ENCODE data around the gene ZBTB37. TPM values are rescaled to one million over a fixed set of nuclear protein-coding genes. Genes with fewer than 3 reads are reported as not detected.

The ZBTB37 gene
- total and polyA plus RNA-seq, 4 donors: 0.67 to 6.1 (median 3.3) TPM

GRCh38 chr1:173827611-173828010 lies 40.6 kb upstream of the ZBTB37 start:
- Histone ChIP-seq H3K27ac (ENCODE audit: low read depth in 1 of 2, low read length in 2 of 2) (no peak overlapping the region), H3K4me3 (ENCODE audit: low read depth in 1 of 3, low read length in 3 of 3) (no peak overlapping the region), H3K36me3 (ENCODE audit: control insufficient read depth in 4 of 4, insufficient read depth in 3 of 4, low read depth in 1 of 4, low read length in 3 of 4) (peaks cover 0 to 12% (median 6%) of the 10 kb centered on the region in 4 donors), H3K4me1 (ENCODE audit: control insufficient read depth in 4 of 4, insufficient read depth in 4 of 4, low read length in 3 of 4) (peaks cover 3 to 16% (median 11%) of the 10 kb centered on the region in 4 donors), H3K9ac (ENCODE audit: low read depth in 1 of 2, low read length in 2 of 2) (no peak overlapping the region), H3K27me3 (ENCODE audit: control insufficient read depth in 4 of 4, insufficient read depth in 4 of 4, low read length in 3 of 4) (no peaks in the 10 kb centered on the region), H3K9me3 (ENCODE audit: control insufficient read depth in 4 of 4, low read length in 3 of 4) (no peaks in the 10 kb centered on the region)
- no peak for DNase-seq (ENCODE audit: low spot score)
- TF ChIP-seq FOXA1 (IDR thresholded peaks at IDR 0.05) (no peak), ATF3 (IDR thresholded peaks at IDR 0.05) (no peak), JUND (IDR thresholded peaks at IDR 0.05) (no peak), HNF4A (conservative IDR thresholded peaks at IDR 0.05) (no peak), MAX (IDR thresholded peaks at IDR 0.05) (no peak), EGR1 (IDR thresholded peaks at IDR 0.05; ENCODE audit: low read depth in 2 of 2) (no peak), RXRA (IDR thresholded peaks at IDR 0.05) (no peak), SP1 (IDR thresholded peaks at IDR 0.05) (no peak), RAD21 (IDR thresholded peaks at IDR 0.05) (no peak)
- 79% methylated on average over 2 of the region's 2 CpGs for WGBS

- Histone ChIP-seq H3K36me3 (ENCODE audit: control insufficient read depth in 4 of 4, insufficient read depth in 3 of 4, low read depth in 1 of 4, low read length in 3 of 4) (peaks cover 0 to 26% (median 20%) of the 10 kb centered on the region in 4 donors), H3K4me3 (ENCODE audit: low read depth in 1 of 3, low read length in 3 of 3) (no peak overlapping the region)
- 100% methylated on average over 1 of the region's 1 CpG for WGBS
Observed at GRCh38 chr1:173832748-173833147, 35.4 kb upstream of the ZBTB37 start.

More at GRCh38 chr1:173832748-173833147, 35.4 kb upstream of the ZBTB37 start:
- Histone ChIP-seq H3K27me3 (ENCODE audit: control insufficient read depth in 4 of 4, insufficient read depth in 4 of 4, low read length in 3 of 4) (no peaks in the 10 kb centered on the region), H3K4me1 (ENCODE audit: control insufficient read depth in 4 of 4, insufficient read depth in 4 of 4, low read length in 3 of 4) (no peaks in the 10 kb centered on the region), H3K27ac (ENCODE audit: low read depth in 1 of 2, low read length in 2 of 2) (no peak overlapping the region), H3K9ac (ENCODE audit: low read depth in 1 of 2, low read length in 2 of 2) (no peak overlapping the region), H3K9me3 (ENCODE audit: control insufficient read depth in 4 of 4, low read length in 3 of 4) (no peaks in the 10 kb centered on the region)
- no peak for DNase-seq (ENCODE audit: low spot score)
- TF ChIP-seq TAF1 (conservative IDR thresholded peaks at IDR 0.05): no peak
- TF ChIP-seq FOXA1 (IDR thresholded peaks at IDR 0.05): no peak
- no peak for TF ChIP-seq EGR1 (IDR thresholded peaks at IDR 0.05; ENCODE audit: low read depth in 2 of 2)
- TF ChIP-seq YY1 (IDR thresholded peaks at IDR 0.05): no peak
- no peak for TF ChIP-seq RAD21 (IDR thresholded peaks at IDR 0.05)
- TF ChIP-seq MAX (IDR thresholded peaks at IDR 0.05): no peak
- TF ChIP-seq ATF3 (IDR thresholded peaks at IDR 0.05): no peak
- no peak for TF ChIP-seq SP1 (IDR thresholded peaks at IDR 0.05)
- TF ChIP-seq REST (IDR thresholded peaks at IDR 0.05): no peak
- TF ChIP-seq JUND (IDR thresholded peaks at IDR 0.05): no peak
- TF ChIP-seq GABPA (IDR thresholded peaks at IDR 0.05 in 1 of 2, conservative IDR thresholded peaks at IDR 0.05 in 1 of 2): no peak
- no peak for TF ChIP-seq NR2F2 (IDR thresholded peaks at IDR 0.05)
- TF ChIP-seq HNF4G (IDR thresholded peaks at IDR 0.05): no peak
- no peak for TF ChIP-seq ZBTB33 (IDR thresholded peaks at IDR 0.05)
- TF ChIP-seq RXRA (IDR thresholded peaks at IDR 0.05): no peak
- no peak for TF ChIP-seq FOXA2 (IDR thresholded peaks at IDR 0.05)
- TF ChIP-seq CTCF (IDR thresholded peaks at IDR 0.05; ENCODE audit: low read depth, low read length, missing input control): no peak
